T47D (cell line): ENCODE measurements around the gene OPN5.
A peak's percentile ranks its signal among the peaks of the same experiment; 100 is the strongest.

Source experiments
- DNase-seq, 2 experiments: peaks; one replicate each; pipeline versions ENCODE4 v3.0.0 to v3.0.0-alpha.2; 2011 to 2012; ENCODE audit warnings: low read depth in 1 of 2, low spot score in 1 of 2
- JUND ChIP-seq: IDR thresholded peaks from 2 replicates; pipeline ENCODE4 v1.6.1; 2012; ENCODE audit warnings: low read depth
- in situ Hi-C: cut with HindIII; loops from 2 replicates; pipeline ENCODE4 v1.10.0; 2016; ENCODE audit warnings: low sequenced_read_pairs, low pct_unique_long_range_greater_than_20kb

The OPN5 gene

DNA sequence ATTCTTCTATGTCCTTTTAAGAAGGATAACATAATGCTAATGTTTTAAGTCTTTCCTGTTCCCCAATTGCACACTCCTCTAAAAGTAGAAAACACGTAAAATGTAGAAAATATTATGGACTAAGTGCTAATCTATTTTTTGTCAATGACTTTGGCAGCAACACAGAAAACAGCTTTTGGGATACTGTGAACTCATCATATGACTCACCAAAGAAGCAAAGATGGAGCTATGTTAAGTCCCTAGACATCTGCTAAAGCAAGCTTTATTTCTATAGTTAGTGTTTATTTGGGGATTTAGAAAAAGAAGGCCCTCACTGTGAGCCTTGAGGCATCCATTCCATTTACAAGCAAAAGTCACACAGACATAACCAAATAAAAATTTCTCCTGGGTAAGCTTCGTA, 23.0 kb downstream of the OPN5 start:
- in situ Hi-C loops: no loop called here
- peak in 1 of 2 experiments; percentile 7 for DNase-seq
- no peak for TF ChIP-seq JUND

DNA sequence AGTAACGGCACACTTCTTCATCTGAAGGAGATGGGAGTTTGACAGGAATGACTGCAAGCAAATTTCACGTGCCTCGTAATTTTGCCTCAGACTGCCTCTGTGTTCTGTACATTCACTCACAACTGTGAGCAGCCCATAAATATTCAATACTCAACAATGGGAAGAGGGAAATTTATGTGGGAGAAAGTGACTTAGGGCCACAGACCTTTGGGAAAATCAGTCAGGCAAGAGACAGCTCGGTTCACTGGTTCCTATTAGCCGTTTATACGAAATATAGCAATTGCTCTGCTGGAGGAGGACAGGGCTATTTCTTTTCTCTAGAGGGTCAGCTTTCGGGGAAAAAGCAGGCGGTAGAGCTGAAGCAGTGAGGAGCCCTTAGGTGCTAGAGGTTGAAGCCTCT, 28.0 kb downstream of the OPN5 start:
- no peak for DNase-seq
- in situ Hi-C loops: no loop called here
- TF ChIP-seq JUND: no peak

DNA sequence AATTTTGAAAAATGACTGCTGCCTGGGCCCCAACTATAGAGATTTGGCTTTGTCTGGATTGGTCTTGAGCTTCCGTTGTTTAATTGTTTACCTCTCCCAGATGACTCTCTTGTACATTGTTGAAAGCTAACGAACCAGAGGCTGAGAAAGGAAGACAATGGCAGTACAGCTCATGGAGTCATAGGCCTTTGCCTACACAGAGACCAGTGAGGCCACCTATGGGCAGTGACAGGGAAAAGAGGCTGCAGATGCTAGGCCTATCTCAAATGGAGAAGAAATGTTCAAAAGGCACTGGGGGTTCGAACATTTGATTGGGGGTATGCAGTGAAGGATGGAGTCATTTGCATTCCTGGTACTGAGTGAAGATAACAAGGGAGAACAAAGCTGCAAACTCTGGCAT, 29.1 kb downstream of the OPN5 start:
- TF ChIP-seq JUND: no peak
- in situ Hi-C loops: no loop called here
- DNase-seq: peak in 1 of 2 experiments; percentile 5

DNA sequence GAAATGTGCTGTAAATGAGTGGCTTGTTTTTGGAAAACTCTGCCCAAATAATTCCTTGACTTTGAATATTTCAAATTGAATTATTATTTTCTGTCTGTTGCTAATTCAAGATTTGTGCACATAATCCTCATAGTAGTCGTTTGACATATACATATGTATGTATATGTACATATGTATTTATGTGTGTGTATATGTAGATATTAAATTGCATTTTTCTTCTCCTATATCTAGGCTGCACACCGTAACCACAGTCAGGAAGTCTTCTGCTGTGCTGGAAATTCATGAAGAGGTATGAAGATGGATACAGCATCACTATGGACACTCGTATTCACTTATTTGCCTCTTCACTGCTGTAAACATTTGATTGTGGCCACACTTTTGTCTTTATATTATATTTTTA, 29.6 kb downstream of the OPN5 start:
- no peak for TF ChIP-seq JUND
- in situ Hi-C loops: no loop called here
- no peak for DNase-seq

DNA sequence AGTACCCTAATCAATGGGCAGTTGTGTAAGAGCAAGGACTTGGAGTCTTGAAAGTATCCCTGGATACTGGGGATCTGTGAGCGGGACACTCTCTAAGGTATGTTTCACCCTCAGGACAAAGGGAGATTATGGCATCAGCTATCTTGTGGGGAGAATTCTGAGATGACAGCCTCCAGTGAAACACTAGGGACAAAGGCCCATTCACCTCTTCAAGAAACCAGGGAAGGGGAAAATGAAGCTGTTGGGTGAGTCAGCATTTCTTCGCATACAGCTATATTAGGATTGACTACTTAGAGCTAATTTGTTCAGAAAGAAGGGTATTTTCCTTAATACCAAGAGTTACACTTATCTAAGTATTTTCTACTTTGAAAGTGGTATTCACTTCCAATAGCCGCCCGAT, 35.9 kb downstream of the OPN5 start:
- TF ChIP-seq JUND: no peak
- in situ Hi-C loops: no loop called here

DNA sequence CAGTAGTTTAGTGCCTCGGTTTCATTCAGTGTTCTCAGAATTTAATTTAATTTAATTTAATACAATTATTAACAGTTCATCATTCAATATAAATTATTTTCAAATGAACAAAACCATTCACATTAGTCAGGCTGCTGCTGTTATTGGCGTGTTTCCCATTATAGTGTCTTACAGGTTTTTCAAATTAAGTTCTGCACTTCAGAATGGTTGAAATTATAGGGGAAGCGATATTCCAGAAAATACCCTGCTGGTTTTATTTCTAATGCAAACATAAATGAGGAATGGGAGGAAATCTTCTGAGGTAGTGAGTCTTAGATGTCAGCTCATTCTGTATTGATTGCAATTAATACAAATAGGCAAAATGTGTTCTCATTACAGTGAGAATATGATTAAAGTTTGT, 37.6 kb downstream of the OPN5 start:
- TF ChIP-seq JUND: no peak
- in situ Hi-C loops: no loop called here
- no peak for DNase-seq

More for the DNA sequence above, 35.9 kb downstream of the OPN5 start:
- DNase-seq: no peak

DNA sequence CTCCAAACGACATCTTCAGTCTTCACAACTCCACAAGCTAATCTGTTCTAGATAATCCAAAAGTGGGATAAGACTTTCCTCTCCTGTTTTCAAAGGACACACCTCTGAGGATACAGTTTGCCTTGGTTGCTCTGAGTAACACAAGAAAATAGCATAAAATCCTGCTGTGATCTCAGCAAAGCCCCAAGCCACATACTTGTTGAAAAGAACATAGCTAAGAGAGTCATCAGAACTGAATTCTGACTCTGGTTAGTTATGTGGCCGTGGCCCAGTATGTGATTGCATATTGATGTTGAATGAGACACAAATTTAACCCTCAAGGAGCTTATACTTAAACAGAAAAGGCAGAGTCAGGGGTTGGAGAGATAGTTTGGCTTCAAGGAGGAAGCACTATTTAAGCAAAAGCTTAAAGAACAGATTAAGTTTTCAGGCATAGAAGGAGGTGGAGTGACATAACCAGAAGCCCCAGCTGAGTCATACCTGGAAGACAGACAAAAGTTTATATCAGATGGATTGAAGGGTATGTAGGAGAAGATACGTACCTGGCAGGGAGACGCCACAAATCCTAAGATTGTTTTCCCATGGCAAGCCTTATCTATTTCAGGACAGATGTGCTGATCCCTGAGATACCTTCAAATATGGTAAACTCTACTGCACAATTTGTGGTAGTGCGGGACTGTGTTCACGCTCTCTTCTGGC, 41.2 kb downstream of the OPN5 start:
- no peak for TF ChIP-seq JUND
- DNase-seq: no peak
- in situ Hi-C loops: no loop called here

DNA sequence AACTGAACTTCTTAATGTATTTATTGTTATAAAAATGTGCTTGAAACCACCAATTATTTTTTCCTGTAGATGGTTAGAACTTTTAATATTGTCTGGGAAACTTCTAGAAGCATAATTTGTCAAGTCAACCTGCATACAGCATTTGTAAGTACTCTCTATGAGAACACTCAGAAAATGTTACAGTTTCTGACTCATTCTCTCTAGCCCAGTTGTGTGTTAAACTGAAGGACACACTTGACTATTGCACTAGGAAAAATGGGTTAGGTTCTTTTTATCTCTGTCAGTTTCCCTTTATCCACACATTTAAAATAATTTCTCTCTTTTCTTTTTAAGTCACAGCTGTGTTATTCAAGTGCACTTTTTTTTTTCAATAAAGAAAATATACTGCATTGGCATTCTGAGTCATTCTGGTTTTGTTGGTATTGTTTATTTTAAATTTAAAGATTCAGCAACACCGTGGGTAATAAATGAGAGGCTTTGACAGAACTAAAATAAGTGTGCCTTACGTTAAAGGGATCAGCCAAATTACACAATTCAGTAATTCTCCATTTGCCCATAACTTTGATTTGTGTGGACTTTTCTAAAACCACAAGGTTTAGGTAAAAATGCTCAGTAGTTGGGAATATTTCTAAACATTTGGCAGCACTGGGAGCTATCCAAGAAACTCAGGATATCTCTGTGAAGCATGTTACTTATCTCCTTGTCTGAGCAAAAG, 50.7 kb downstream of the OPN5 start:
- in situ Hi-C loops: no loop called here
- TF ChIP-seq JUND: no peak
- no peak for DNase-seq

DNA sequence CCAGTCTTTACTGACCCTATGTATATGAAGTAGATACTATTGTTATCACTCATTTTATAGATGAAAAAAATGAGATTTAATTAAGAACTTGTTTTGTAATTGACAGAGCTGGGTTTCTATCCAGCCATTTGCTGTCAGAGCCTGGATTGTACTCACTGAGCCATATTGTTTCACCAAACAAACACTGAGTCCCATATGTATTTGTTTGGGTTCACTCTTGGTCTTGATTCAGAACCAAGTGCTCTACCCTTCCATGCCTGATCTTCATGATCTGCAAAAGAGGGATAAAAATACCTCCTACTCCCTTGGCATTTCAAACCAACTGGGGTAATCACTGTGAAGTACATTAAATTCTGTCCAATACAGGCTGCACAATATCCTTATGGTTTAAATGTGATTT, 52.4 kb downstream of the OPN5 start:
- TF ChIP-seq JUND: no peak
- no peak for DNase-seq
- in situ Hi-C loops: no loop called here

DNA sequence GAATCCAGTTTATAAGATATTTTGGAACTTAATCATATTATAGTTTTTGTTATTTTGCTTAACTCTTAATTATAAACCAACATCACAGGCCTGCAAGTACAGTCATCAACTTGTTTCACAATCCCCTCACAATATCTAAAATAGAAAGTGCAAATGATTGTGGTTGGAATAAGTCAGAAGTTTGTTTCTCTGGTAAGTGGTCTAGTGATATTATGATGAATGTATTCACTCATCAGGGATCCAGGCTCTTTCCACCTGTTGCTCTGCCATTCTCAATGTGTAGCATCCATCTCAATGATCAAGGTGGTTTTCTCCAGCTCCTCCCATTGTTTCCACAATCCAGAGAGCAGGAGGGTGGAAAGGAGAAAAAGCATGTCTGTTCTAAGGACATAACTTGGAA, 54.2 kb downstream of the OPN5 start:
- TF ChIP-seq JUND: no peak
- in situ Hi-C loops: no loop called here
- DNase-seq: no peak

DNA sequence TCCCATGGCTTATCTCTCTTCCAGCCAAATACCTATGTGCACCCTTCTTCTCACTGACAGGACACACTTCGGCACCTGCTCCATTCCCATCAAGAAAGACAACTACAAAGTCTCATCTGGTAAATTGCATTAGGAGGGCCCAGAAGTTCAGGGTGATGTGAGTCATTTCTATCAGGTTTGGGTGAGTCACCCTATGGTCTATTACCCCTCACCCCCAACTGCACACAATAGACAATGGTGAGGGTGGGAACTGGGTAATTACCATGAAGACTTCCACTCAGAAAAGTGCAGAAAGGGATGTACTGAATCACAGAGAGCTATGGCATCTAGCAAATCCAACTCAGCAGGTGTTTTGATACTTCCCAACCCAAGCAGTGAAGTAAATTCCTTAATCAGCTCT, 54.8 kb downstream of the OPN5 start:
- no peak for TF ChIP-seq JUND
- in situ Hi-C loops: no loop called here

DNA sequence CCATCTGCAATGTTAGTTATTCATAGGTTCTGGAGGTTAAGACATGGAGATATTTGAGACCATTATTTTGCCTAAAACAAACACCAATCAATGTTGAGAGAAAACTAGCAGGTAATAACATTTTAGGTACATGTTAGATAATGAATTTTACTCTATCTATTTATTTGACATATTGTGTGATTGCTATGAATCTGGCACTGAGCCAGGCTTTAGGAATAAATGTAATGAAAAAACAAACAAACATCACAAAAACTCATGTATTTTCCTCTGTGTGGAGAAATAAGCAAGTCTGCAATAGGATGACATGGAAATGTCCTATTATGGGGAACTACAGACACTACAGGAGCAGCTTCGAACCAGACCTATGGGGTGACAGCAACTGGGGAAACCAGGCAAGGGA, 57.8 kb downstream of the OPN5 start:
- TF ChIP-seq JUND: no peak
- in situ Hi-C loops: no loop called here
- DNase-seq: no peak

More for the DNA sequence above, 54.8 kb downstream of the OPN5 start:
- no peak for DNase-seq

DNA sequence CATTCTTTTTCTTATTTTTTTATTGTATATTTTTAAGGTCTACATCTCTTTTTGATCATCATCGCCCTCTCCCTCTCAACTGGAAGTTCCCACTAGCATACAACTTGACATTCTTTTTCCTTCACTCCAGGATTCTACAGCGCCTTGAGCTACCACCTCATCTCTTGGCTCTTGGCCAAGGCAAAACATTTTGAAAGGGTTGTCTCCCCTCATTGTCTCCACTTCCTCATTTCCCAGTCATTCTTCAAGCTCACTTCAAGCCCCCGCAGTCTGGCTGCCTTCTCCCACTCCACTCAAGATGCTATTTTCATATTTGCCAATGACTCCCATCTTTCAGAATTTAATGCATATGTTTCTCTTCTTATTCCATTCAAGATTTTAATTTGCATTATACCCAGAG, 63.0 kb downstream of the OPN5 start:
- TF ChIP-seq JUND: no peak
- DNase-seq: no peak
- in situ Hi-C loops: no loop called here

DNA sequence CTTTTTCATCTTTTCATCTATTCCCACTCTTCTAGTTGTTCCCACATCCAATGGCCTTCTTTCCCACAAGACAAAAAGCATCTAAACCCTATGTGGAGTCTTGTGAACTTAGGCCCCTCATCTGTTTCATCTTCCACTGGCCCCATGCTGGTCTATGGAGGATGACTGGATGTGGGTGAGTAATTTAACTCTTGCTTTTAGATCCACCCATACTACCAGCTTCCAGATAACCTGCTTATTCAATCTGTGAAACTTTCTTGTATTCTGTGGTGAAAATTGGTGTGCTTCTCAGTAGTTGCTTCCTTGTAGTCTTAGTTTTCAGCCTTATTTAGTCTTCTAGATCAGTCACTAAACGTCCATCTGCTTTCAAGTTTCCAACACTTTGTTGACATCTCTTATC, 64.9 kb downstream of the OPN5 start:
- in situ Hi-C loops: no loop called here
- no peak for TF ChIP-seq JUND
- DNase-seq: no peak
